Raji (cell line): Measurements from ENCODE around the gene COL20A1.

ENCODE experiments used
- POLR2A ChIP-seq: IDR thresholded peaks from 2 replicates; pipeline ENCODE4 v1.6.1; 2011; ENCODE audit warnings: low read depth, low read length, control low read depth; ENCODE audit not compliant: insufficient read depth

Gene COL20A1

DNA sequence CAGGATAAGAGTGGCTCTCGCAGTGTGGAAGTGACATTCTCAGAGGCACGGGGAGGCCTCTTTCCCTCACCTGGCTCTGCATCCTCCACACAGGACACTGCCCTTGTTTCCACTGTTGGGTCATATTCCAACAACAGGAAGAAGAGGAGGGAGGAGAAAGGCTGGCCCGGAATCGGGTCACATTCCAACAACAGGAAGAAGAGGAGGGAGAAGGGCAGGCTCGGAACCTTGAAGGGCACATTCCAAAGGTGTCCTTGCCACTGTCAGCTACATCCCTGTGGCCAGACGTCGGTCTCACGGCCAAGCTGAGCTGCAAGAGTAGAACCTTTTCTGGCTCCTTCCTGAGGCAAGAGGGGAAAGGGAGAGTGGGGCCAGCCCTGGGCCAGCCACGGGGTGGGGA is 42.7 kb downstream of the COL20A1 start:
- TF ChIP-seq POLR2A, result no peak

DNA sequence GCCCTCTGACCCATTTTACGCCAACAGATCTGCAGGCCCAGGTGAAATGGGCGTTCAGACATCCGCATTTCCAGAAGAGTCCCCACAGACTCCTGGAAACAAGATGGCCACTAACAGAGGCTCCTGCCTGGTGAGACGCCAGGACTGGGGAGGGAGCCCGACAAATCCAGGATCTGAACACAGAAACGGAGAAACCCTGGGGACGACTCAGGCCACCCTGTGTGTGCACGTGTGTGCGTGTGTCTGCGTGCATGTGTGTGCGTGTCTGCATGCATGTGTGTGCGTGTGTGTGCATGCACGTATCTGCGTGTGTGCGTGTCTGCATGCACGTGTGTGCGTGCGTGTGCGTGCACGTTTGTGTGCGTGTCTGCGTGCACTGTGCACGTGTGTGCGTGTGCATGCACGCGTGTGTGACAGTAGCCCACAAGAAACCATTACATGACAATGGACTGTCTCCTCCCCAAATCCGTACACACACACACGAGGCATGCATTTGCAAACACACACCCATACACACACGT is 43.3 kb downstream of the COL20A1 start:
- TF ChIP-seq POLR2A, result no peak

DNA sequence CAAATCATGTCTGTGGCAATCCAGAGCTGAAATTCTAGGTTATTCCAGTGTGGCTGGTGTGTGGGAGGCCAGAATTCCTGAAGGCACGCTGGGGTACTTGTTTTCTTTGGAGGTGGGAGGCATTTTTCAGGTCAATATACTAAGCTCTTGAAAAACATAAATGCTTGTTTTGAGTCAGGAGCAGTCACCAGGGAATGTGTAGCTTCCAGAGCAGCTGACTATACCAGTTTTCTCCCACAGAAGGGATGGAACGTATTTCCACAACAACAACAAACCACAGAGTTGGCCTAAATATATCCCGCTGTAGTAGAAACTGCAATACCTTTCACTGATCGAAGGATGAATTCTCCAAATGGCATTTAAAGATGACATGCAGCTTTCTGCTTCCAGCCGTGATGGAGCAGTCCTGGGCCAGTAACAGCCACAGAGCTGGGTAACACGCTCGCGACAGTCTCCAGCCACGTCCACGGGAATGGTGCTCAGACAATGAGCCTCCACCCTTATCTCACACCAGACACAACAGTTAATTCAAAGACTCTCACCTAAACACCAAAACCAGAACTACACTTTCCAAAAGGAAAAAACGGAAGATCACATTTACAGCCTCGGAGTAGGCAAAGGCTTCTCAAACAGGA is 44.9 kb downstream of the COL20A1 start:
- no peak for TF ChIP-seq POLR2A

DNA sequence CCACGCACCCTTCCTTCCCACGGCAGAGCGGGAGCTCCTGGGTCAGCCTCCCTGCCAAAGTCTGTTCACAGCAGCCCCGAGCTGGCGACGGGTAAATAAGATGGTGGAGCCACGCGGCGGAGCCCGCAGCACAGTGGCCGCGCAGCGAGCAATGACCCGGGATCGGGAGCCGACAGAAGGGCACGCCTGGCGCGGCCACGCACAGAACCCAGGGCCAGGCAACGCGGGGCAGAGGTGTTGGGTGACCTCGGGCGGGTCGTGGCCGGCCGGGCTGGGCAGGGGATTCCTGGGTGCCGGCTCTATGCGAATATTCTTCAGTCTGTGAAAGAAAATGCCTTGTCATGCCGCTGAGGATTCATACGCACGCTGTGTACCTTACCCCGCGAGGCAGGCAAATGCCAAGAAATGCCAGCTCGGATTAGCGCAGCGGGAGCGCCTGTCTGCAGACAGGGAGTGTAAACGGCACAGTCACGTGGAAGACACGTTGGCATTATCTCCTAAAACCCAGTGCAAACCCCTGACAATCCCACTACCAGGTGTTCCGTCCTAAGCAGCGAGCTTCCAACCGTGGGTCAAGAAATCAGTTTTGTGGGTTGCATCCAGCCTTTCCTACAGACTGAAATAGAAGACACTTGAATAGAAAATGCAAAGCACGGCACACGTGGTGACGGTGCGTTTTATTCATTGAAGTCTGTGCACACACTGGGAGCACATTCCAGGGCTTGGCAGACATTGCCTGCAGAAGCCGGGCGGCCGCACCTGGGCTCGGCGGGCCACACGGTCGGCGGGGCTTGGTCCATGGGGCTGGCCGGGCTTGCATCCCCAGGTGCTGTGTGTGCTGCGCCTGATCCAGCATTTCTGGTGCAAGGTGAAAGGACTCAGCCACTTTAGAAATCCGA is 49.8 kb downstream of the COL20A1 start:
- no peak for TF ChIP-seq POLR2A

DNA sequence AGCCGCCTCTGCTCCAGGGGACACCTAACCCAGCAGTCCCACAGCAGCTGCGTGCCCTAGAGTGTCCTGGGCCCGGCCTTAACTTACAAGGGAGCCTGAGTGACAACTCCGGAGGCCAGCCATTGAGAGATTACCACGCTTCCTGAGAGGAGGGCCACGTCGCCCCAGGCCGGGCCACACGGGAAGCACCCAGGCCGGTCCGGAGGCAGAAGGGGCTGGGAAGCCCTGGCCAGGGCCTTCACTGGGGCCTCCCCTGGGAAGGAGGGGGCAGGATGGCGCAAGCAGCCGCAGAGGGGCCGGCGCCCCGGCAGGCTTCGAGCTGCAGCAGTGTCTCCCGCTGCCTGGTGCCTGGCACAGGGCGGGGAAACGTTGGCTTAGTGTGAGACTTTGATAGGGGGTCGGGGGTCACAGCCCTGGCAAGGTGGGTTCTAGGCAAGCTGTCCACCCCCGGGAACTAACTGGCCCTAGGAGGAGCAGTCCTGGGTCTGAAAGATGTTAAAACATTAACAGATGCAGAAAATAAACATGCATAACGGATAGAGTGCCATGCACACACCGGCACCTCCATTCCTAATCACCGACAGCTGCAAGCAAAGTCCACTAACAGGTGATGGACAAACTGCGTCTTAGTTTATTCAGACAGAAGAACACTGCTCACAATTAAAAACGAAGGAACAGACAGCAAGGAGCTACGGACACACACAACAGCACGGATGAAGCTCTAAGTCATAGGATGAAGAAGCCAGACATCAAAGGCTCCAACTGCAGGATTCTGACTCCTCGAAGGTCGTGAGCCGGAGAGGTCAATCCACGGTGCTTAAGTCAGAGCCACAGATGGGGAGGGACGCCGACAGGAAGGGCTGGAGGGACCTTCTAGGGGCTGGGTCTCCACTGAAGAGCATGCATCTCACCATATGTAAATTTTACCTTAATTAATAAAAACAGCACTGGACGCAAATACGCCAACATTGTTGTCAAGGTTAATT is 50.8 kb downstream of the COL20A1 start:
- TF ChIP-seq POLR2A, result no peak

DNA sequence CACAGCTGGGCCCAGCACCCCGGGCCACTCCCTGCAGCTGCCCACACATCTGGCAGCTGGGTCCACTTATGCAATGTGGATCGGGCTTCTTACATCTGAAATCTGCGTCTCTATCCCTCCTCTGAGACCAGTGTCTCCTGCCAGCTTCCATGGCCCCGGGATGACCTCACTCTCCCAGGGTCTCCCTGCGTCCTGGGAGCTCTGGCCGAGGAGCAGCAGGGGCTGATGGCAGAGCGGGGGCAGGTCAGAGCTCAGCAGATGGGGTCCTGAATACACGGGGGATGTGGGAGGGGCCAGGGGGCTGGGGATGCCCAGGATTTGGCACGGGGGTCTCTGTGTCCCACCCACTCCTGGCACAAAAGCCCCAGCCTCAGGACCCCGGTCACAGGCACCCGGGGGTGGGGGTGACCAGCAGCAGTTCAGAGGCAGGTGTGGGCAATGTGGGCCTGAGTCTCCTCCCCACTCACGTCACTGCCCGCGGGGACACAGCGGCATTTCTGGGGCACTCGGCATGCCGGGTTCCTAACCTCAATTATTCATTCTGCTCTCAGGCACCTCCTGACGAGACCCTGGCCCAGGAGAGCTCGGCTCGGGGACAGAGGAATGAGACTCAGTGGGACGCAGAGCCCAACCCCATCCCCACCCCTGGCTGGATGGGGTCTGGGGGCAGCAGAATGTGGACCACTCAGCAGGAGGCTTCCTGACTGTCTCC is 51.8 kb downstream of the COL20A1 start:
- TF ChIP-seq POLR2A, result no peak

DNA sequence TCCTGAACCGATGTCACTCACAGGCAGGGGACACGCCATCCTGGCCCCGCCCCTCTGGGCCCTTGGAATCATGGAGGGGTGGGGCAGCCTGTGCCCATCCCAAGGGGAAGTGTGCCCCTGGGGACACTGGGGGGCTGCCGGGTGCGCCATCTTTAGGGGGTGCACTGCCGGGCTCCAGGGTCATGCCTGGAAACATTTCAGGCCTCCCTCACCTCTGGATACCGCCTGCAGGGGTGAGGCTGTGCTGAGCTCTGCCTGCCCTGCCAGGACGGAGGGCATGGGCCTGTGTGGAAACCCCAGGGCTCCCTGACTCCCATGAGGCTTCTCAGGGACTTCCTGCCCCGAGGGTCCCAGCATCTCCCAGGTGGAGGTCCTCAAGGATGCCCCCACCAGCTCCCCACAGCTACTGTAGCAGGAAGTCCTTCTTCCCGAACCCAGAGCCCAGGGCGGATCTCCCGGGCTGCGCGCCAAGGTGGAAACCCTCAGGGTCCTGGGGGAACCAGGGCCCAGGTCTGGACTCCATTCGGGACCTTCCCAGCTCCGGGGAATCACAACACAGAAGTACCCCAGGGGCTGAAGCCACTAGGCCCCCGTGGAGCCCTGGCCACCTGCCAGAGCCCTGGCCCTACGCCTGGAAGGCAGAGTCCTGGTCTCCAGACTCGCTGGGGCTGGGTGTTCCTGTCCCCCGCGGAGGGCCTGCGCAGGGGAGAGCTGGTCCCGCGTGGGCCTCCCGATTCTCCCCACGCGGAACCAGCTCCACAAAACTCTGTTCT is 52.5 kb downstream of the COL20A1 start:
- no peak for TF ChIP-seq POLR2A

DNA sequence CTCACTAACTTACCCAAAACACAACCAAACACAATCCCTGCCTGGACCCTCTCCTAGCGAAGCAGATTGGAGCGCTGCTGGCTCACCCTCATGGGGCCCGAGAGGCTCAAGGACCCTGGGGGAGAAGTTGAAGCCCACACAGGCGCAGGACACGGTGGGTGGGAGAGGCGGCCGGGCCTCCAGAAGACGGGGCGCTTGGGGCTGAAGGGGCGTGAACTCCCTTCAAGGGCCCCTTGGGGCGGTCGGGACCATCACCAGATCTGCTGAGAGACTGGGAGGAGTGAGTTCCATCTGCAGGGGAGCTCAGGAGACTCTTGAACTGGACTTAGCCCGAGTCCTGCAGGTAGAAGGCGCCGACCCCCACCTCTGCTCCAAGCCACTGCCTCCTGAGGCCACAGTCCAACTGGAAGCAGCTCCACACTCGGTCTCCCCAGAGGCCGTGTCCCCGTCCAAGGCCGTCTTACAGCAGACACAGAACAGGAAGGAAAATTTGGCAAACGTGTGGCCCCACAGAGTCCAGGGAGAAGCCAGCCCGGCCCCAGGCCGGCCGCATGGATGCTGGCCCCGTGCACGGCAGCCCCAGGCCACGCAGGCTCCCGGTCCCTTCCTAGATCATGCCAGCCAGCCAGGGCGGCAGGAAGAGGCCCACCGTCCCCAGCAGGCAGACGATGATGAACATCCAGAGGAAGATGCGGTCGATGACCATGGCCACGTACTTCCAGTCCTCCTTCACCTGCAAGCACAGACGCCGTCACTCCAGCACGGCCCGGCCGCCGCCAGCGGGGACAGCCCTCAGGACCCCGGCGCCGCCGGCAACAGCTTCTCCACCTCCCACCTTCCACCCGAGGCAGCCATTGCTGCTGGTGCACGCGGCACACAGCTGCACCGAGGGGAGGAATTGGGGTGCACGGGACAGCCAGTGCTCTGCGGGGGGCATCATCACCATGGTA is 53.4 kb downstream of the COL20A1 start:
- no peak for TF ChIP-seq POLR2A

DNA sequence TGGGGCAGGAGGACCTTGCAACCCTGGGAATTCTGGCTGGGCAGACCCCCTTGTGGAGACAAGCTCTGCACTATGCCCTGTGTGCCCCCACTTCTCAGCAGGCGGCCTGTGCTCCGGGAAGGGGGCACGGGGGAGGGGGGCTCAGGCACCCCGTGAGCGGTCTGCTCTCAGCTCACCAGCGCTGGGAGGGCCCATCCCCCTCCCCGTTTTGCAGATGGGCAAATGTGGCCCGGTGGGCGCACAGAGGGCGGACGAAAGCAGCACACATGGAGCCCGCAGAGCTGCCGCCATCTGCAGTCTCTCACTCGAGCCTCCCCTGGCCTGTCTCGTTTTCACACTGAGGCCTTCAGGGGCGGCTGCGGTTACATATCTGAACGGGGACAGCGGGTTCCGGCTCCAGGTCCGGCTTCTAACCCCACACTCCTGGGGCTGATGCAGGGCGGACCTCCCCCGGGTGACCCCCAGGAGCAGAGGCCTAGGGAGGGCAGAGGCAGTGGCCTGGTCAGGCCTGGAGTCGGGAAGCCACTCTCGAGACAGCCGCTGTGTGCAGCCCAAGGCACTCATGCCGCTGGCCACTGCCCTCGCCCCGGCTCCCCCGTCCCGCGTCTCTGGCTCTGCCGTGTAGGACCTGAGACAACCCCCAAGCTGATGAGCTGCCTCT is 54.2 kb downstream of the COL20A1 start:
- no peak for TF ChIP-seq POLR2A

DNA sequence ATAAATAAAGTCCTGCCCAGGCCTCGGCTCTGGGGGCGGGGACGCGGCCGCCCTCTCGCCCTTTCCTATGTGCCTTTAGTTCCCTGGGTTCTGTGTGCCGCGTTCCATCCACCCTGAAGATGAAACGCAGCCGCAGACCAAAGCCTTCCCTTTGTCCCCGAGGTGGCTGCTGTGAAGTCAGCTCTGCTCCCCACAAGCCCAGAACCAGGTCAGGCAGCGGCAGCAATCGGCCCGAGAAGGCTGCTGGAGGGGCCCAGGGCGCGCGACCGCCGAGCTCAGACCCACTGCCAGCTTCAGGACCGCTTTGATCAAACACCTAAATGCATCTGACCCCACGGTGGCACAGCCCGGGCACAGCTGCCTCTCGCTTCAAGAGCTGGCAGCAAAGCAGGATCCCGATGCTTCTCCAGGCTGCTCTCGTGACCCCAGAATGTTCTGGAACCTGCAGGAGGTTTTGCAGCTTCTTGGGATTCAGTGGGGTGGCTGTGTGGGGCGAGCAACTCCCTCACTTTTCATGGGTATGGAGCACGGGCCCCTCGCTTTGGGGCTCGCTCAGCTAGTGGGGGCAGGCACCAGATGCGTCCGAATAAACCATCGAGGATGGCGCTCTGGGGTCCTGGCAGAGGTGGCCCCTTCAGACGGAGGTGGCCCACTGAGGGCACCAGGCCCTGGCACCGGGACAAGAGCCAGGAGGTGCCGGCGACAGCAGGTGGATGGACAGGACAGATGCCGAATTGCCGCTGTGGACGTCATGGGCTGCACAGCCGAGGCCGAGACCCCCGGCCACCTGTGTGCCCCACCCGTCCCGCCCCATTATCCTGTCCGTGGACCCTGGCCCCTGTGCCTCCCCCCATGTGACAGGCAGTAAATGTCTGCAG is 55.2 kb downstream of the COL20A1 start:
- TF ChIP-seq POLR2A, result no peak

DNA sequence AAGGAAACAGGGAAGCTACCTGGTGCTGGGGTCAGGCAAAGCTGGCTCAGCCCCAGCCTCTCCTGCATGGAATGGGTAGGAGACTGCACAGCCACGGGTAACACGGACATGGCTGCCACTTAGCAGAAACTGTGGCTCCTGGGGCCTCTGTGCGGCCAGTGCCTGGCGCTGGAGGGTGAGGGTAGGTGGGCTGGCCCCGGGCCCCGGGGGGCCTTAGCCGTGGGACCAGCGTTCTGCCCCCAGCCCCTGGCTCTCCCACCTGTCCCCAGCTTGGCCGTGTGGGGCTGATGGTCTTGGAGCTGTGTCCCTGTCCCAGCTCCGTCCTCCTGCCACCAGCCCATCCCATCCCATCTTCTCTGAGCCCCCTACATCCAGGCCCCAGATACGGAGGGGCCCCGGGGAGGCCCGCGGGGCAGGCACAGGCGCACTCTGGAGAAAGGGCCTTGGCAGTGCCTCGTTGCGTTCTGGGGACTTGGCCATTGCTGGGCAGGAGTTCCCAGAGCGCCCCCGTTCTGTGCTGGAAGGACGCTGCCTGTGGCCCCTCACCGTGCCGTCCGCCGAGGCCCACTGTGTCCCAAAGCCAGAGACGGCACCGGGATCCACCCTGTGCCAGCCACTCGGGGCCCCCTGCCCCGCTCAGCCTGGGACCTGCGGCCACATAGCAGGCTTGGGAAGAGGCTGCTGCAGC is 56.0 kb downstream of the COL20A1 start:
- TF ChIP-seq POLR2A, result no peak
